Fibroblast of mammary gland (primary cell): ENCODE data around the gene LAP3.

Experiments used
- DNase-seq: peaks from one replicate; pipeline ENCODE4 v3.0.0-alpha.2; 2010; ENCODE audit warnings: low read depth
- H3K4me3 ChIP-seq: 2 replicates; pipeline ENCODE4 v1.5.1; 2011; ENCODE audit warnings: low read depth, mild to moderate bottlenecking, low read length, moderate library complexity; ENCODE audit not compliant: control insufficient read depth
- TF ChIP-seq, protein P1 (sequence below): conservative IDR thresholded peaks from 2 replicates; pipeline ENCODE4 v1.5.1; 2011; ENCODE audit warnings: low read depth, low read length, inconsistent platforms; ENCODE audit not compliant: control insufficient read depth, insufficient read depth

LAP3 gene

DNA sequence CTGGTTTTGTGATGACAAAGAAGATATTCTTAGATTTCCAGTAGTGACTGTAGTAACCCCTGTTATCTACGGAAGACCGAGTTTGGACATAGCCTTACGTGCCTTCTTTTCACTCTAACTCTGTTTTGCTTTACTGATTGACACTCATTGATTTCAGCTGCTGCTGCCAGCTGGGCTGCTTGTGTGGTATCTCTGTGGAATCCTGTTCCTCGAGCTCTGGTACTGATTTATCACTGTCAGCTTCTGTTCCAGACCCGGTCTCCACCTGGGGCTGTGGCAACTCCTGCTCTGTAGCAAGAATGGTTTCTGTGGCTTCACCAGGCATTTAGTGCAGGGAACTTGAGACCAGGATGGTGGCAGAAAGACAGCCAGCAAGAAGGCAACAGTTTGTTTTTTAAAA is 24.6 kb upstream of the LAP3 start:
- DNase-seq, result no peak
- H3K4me3 ChIP-seq, result no peak overlapping the region
- TF ChIP-seq, protein P1, sequence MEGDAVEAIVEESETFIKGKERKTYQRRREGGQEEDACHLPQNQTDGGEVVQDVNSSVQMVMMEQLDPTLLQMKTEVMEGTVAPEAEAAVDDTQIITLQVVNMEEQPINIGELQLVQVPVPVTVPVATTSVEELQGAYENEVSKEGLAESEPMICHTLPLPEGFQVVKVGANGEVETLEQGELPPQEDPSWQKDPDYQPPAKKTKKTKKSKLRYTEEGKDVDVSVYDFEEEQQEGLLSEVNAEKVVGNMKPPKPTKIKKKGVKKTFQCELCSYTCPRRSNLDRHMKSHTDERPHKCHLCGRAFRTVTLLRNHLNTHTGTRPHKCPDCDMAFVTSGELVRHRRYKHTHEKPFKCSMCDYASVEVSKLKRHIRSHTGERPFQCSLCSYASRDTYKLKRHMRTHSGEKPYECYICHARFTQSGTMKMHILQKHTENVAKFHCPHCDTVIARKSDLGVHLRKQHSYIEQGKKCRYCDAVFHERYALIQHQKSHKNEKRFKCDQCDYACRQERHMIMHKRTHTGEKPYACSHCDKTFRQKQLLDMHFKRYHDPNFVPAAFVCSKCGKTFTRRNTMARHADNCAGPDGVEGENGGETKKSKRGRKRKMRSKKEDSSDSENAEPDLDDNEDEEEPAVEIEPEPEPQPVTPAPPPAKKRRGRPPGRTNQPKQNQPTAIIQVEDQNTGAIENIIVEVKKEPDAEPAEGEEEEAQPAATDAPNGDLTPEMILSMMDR, result no peak

DNA sequence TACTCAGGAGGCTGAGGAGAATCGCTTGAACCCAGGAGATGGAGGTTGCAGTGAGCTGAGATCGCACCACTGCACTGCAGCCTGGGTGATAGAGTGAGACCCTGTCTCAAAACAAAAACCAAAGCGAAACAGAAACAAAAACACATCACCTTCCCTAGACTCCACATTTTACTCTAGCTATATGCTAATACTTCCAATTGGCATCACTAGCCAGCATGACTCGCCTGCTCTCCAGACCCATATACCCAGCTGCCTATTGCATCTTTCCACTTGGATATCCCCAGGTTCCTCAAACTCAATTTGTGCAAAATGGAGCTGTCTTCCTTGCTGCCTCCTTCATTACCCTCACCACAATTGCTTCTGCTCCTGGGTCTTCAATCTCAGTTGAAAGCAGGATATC is 22.4 kb upstream of the LAP3 start:
- no peak for DNase-seq
- H3K4me3 ChIP-seq, result no peak overlapping the region
- TF ChIP-seq, protein P1, result no peak

DNA sequence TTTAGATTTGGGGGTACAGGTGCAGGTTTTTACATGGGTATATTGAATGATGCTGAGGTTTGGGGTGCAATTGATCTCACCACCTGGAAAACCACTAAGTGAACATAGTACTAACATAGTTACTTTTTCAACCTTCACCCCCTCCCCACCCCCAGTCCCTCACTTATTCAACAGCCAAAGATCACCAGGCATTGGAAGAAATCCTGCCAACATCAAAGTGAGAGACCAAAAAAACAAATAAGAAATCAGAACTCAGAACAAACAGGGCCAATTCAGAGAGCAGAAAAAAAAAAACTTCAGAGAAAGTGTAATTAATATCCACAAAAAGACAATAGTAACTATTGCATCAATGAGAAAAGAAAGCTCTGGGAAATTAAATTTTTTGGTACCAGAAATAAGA is 20.5 kb upstream of the LAP3 start:
- TF ChIP-seq, protein P1, result no peak
- no peak overlapping the region for H3K4me3 ChIP-seq

DNA sequence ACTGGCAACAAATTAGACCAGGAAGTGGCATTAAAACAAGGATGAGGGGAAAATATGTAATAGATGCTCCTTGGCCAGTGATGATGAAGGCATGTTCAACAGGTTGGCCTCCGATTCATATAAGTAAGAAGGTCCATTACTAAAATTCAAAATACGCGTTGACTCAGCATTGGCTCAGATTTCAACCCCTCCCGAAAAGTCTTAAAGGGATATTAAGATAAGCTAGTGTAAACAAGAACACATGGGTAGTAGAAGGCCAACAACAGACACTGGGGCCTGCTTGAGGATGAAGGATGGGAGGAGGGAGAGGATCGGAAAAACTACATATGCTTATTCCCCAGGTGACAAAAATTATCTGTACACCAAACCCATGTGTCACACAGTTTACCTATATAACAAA is 19.1 kb upstream of the LAP3 start:
- DNase-seq, result peak; percentile 44
- TF ChIP-seq, protein P1, result no peak
- no peak overlapping the region for H3K4me3 ChIP-seq

More for the DNA sequence above, 20.5 kb upstream of the LAP3 start:
- DNase-seq, result no peak

DNA sequence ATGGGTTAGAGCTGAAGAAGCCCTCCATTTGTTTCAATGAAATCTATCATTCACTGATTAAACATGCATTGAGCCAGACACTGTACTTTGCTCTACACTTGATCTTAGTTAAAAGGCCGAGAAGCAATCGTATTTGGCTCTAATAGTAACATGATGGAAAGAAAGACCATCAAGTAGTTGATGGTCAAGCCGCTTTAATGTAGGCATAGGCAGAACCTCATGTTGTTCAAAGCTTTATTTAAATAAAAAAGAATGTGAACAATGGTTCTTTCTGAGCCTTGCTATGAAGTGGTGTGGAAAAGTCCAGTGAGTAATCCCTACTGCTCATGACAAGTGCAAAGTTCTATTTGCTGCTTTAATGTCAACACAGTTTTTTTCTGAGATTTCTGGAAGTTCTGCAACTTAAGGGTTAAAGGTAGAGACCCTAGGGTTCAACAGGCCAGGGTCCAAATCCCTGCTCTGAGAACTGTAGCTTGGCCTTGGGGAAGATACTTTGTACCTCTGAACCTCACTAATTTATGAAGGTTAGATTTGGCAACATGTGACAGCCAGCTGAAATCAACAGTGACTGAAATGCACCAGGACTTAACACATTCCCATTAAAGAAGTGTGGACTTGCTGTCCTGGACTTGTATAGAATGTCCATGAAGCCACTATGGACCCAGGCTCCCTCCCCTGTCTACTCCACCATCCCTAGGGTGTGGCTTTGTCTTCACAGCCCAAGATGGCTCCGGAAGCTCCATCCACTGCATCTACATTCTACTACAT is 17.9 kb upstream of the LAP3 start:
- DNase-seq, result no peak
- H3K4me3 ChIP-seq, result no peak overlapping the region
- TF ChIP-seq, protein P1, result no peak

DNA sequence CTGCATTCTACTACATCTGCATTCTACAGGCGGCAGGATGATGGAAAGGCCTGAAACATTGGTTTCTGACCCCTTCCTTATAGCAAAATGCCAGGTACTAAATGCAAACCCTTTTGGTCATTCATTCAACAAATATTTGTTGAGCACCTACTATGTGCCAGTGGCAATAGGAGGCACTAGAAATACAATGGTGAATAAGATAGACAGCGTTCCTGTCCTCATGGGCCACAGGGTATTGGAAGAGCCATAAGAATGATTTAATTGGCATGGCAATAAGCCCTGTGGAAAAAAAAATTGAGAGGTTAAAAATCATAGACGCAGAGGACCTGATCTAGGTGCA is 17.3 kb upstream of the LAP3 start:
- TF ChIP-seq, protein P1, result no peak
- DNase-seq, result no peak
- no peak overlapping the region for H3K4me3 ChIP-seq
